NCI-H69 (cell line): Measurements from ENCODE around the gene CMTM3.
"Not testable (repeated sequence)": the region's sequence is repeated elsewhere in the genome, so short reads cannot be mapped to it uniquely, and the experiment has no call there.

ENCODE experiments used
- DNase-seq: peaks from one replicate; lab custom pipeline; 2025; lab: John Stamatoyannopoulos, UW

CMTM3 gene

GRCh38 chr16:66604376-66605176 is at the start of gene CMTM3:
CMTM3 (plus strand) TSS chr16:66604704; CDS start chr16:66604806, 102 bp downstream.
- DNase-seq, result peak; percentile 72

GRCh38 chr16:66560107-66560506 is 44.4 kb upstream of the CMTM3 start:
- DNase-seq, result no peak

- DNase-seq, result no peak
These were observed 43.0 kb upstream of the CMTM3 start for GRCh38 chr16:66561381-66562080.

GRCh38 chr16:66562409-66562808 is 42.1 kb upstream of the CMTM3 start:
- no peak for DNase-seq

- no peak for DNase-seq
These were observed 41.5 kb upstream of the CMTM3 start for GRCh38 chr16:66562986-66563385.

GRCh38 chr16:66563574-66564334 is 40.8 kb upstream of the CMTM3 start:
- DNase-seq, result no peak

- DNase-seq, result no peak
These were observed 38.2 kb upstream of the CMTM3 start, which contains the start of gene CMTM1 for GRCh38 chr16:66566051-66566901. CMTM1 (plus strand) TSS chr16:66566439; CDS start chr16:66566514, 75 bp downstream.

- DNase-seq, result not testable (repeated sequence)
These were observed 37.2 kb upstream of the CMTM3 start for GRCh38 chr16:66567270-66567669.

- DNase-seq, result no peak
These were observed 36.1 kb upstream of the CMTM3 start for GRCh38 chr16:66568355-66568754.

GRCh38 chr16:66569131-66569530 is 35.4 kb upstream of the CMTM3 start:
- no peak for DNase-seq

- DNase-seq, result no peak
These were observed 34.6 kb upstream of the CMTM3 start for GRCh38 chr16:66569827-66570405.

GRCh38 chr16:66572356-66572755 is 32.1 kb upstream of the CMTM3 start:
- DNase-seq, result no peak

GRCh38 chr16:66574081-66574480 is 30.4 kb upstream of the CMTM3 start:
- no peak for DNase-seq

- no peak for DNase-seq
These were observed 30.0 kb upstream of the CMTM3 start for GRCh38 chr16:66574531-66574930.

GRCh38 chr16:66575060-66575459 is 29.4 kb upstream of the CMTM3 start:
- DNase-seq, result no peak

GRCh38 chr16:66576296-66576695 is 28.2 kb upstream of the CMTM3 start:
- DNase-seq, result no peak

- DNase-seq, result no peak
These were observed 25.6 kb upstream of the CMTM3 start, which contains the start of gene CMTM2 for GRCh38 chr16:66578651-66579531. CMTM2 (plus strand) TSS chr16:66579463; CDS start chr16:66579608, 145 bp downstream.

- DNase-seq, result no peak
These were observed 23.8 kb upstream of the CMTM3 start for GRCh38 chr16:66580605-66581209.

GRCh38 chr16:66581246-66581952 is 23.1 kb upstream of the CMTM3 start:
- no peak for DNase-seq
